Measurements from ENCODE around the gene INPP5D.

DNA sequence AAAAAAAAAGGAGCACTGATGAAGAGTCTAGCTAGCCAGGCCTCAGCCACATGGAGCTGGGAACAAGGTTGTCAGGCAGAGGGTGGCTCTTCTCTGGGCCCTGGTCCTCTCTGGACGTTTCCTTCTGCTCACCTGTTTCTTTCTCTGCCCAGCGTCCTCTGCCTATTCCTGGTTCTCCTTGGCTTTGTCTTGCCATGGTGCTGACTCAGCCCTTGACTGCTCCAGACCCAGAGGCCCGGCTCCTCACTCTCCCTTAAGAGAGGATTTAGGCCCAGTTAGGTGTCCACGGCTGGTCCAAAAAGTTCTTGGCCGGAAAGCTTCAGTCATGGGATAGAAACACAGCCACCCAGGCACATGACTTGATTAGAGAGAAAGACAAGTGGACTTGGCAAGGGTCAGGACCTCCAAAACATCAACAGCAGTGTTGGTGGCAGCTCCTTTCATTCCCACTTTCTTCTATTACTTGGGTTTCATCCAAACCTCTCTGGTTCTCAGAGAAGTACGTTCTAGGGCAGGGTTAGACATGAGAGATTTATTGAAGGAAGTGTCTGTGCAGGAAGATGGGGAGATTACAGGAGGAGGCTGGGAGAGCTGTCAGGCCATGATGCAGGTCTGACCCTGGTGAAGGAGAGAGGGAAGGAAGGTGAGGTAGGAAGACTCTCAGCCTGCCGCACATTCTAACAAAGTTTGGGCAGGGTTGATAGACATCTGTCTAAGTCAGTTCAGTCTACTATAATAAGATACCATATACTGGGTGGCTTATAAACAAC lies 176.9 kb downstream of the INPP5D start:
- TF ChIP-seq CTCF (IDR thresholded peaks at IDR 0.05) = no peak
- no peak for TF ChIP-seq POLR2A (IDR thresholded peaks at IDR 0.05)
- no peak for TF ChIP-seq POLR2AphosphoS5 (IDR thresholded peaks at IDR 0.05)
